Ramos (cell line): ENCODE data around the gene NARS2.
"Not testable (repeated sequence)": the region's sequence is repeated elsewhere in the genome, so short reads cannot be mapped to it uniquely, and the experiment has no call there.

Experiments used
- in situ Hi-C: fragments of 300-500 bp; cut with MboI; formaldehyde crosslinking; loops from one replicate; pipeline ENCODE4 v1.14.3; 2022; ENCODE audit warnings: low sequenced_read_pairs; ENCODE audit not compliant: unreplicated experiment

The NARS2 gene, protein sequence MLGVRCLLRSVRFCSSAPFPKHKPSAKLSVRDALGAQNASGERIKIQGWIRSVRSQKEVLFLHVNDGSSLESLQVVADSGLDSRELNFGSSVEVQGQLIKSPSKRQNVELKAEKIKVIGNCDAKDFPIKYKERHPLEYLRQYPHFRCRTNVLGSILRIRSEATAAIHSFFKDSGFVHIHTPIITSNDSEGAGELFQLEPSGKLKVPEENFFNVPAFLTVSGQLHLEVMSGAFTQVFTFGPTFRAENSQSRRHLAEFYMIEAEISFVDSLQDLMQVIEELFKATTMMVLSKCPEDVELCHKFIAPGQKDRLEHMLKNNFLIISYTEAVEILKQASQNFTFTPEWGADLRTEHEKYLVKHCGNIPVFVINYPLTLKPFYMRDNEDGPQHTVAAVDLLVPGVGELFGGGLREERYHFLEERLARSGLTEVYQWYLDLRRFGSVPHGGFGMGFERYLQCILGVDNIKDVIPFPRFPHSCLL

DNA sequence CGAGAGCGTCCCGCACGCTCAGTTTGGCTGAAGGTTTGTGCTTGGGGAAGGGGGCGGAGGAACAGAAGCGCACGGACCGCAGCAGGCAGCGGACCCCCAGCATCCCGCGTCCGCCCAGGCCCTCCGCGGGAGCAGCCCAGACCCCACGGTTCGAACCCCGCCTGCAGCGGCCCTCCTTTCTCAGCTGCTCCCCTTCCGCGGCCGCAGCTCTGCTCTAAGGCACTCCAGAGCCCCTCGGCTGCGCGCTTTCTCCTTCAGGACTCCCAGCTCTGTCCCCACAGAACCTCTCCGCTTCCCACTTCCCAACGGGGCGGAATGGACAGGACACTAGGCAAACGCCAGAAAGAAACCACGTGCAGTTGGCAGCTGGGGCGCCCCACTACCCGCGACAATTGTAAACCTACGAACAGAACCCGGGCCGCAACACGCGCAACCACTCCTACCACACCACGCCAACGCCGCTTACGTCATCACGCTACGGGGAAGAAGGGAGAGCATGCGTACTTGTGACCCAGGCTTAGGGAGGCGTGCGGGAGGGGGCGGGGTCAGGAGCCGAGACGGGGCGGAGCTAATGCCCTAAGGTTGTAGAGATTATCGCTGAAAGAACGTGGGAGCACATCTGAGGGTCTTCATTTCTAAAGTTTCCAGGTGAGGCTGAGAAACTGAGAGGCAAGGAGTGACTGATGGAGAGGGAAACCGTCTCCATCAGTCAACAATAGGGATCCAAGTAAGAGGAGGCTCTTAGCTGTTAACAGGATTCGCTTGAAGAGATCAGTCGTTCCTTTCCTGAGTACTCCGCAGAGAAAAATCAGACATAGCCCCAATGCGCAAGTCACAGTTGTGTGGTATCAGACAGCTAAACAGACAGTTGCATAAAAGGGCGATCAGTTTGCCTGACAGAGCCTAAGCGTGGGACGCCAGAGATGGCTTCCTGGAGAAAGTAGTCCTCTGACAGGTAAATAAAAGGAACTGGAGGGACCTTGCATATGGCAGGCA is at the start of gene NARS2:
Gene NARS2 (minus strand): TSS at position 479 of the 996 bp plus-strand sequence. CDS start 376 bp downstream, at position 103.
- in situ Hi-C loops, result no loop called here

GRCh38 chr11:78622666-78623065 is 48.0 kb upstream of the NARS2 start:
- in situ Hi-C loops, result no loop called here

DNA sequence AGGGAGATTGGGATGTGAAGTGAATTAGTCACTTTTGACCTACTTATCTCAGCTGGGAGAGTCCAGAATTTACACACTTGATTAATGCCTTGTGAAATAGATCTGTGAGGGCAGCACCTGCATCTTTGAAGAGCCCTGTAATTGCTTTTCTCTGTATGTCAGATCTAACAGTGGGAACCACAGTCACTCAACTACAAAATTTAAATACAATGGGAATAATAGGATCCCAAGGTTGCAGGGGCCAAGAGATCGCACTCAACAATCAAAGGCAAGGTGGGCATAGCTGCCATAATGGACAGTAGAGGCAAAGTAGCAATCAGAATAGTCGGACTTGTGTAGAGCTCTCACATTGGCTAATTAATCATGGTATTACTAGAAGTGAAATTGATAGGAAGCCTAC is 45.5 kb upstream of the NARS2 start:
- in situ Hi-C loops, result no loop called here

DNA sequence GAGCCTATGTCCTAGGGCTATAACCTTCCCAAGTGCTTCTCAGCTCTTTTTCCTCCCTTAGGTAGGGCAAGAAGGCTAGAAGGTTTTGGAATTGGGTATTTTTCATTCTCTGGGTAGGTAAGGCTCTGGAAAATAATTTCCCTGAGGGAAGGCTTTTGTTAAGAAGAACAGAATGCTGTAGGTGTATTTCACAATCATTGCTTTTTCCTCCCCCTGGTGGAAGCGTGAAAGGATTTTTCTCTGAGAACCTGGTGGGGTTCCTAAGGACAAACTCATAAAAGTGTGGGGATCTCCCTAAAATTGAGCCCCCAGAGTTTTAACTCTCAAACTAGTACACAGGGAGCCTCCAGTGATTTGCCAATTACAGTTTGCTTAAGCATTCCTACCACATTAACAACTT is 41.1 kb upstream of the NARS2 start:
- in situ Hi-C loops, result no loop called here

- in situ Hi-C loops, result no loop called here
These were observed 38.7 kb upstream of the NARS2 start for GRCh38 chr11:78613378-78613813.

- in situ Hi-C loops, result no loop called here
These were observed 38.2 kb upstream of the NARS2 start for GRCh38 chr11:78612721-78613377.

DNA sequence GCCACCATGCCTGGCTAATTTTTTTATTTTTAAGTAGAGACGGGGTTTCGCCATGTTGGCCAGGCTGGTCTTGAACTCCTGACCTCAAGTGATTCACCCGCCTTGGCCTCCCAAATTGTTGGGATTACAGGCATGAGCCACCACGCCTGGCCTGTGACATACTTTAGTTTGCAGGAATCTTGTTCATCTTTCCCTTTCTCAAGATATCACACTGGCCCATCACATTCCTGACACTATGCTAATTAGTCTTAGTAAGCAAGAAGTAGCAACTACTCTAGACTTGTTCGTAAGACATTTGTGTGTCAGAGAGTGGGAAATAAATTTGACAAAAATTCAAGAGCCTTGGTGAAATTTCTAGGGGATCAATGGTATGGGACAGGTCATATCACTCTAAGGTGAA is 34.7 kb upstream of the NARS2 start:
- in situ Hi-C loops, result not testable (repeated sequence)

- in situ Hi-C loops, result no loop called here
These were observed 33.0 kb upstream of the NARS2 start for GRCh38 chr11:78607696-78608095.

- in situ Hi-C loops, result no loop called here
These were observed 32.0 kb upstream of the NARS2 start for GRCh38 chr11:78606667-78607066.

DNA sequence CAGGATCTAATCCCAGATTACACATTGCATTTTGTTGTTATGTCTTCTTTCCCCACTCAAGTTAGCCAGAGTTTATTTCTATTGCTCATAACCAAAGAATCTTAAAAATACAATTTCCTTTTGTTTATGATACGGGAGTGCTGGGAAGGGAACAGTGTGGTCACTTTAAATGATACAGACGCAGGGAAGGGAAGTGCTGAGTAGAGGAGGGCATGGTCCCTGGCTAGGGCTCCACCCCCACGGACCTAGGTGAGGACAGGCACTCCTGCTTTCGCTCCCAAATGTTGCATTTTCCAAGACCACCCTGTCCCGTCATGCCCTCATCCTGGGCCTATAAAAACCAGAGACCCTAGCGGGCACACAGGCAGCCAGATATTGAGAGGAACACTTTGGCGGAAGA is 30.6 kb upstream of the NARS2 start:
- in situ Hi-C loops, result no loop called here

- in situ Hi-C loops, result no loop called here
These were observed 29.1 kb upstream of the NARS2 start for GRCh38 chr11:78603792-78604191.

DNA sequence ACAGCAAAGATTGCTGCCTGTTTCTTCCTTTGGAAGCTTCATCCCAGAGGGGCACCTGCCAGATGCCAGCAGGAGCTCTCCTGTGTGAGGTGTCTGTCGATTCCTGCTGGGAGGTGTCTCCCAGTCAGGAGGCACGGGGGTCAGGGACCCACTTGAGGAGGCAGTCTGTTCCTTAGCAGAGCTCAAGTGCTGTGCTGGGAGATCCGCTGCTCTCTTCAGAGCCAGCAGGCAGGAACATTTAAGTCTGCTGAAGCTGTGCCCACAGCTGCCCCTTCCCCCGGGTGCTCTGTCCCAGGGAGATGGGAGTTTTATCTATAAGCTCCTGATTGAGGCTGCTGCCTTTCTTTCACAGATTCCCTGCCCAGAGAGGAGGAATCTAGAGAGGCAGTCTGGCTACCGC is 28.1 kb upstream of the NARS2 start:
- in situ Hi-C loops, result not testable (repeated sequence)

DNA sequence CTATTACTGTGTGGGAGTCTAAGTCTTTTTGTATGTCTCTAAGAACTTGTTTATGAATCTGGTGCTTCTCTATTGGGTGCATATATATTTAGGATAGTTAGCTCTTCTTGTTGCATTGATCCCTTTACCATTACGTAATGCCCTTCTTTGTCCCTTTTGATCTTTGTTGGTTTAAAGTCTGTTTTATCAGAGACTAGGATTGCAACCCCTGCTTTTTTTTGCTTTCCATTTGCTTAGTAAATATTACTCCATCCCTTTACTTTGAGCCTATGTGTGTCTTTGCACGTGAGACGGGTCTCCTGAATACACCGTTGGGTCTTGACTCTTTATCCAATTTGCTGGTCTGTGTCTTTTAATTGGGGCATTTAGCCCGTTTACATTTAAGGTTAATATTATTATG is 26.4 kb upstream of the NARS2 start:
- in situ Hi-C loops, result not testable (repeated sequence)

DNA sequence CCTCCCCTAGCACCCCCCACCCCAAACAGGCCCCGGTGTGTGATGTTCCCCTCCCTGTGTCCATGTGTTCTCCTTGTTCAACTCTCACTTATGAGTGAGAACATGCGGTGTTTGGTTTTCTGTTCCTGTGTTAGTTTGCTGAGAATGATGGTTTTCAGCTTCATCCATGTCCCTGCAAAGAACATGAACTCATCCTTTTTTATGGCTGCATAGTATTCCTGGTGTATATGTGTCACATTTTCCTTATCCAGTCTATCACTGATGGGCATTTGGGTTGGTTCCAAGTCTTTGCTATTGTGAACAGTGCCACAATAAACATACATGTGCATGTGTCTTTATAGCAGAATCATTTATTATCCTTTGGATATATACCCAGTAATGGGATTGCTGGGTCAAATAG is 22.9 kb upstream of the NARS2 start:
- in situ Hi-C loops, result not testable (repeated sequence)

DNA sequence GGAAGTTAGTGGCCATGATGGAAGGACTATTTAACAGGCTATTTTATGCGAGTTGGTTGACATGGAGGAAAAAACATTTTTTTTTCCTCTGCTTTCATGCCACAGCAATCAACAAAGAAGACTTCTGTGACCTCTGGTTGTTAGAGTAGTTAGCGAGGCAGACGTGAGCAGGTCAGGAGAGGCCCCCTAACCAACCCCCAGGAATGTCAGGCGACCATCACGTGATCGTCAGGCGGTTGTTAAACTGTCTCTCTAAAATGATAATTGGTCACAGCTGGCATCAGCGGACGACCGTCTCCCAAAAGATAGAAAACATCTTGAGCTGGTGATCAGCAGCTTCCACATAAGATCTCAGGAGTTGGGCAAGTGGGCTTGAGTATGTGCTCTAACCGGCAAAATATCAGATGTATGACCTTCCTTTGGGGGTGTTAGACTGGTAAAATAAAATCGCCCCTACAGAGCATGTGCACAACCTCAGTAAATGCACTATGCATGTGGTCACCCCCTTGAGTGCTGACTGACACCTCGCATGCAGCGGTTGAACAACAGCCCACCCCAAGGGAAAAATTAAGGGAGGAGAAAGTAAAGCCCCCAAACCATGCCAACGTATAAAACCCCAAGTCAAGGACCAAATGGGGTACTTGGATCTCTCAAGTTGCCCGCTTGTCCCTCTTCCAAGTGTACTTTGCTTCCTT is 20.9 kb upstream of the NARS2 start:
- in situ Hi-C loops, result no loop called here

DNA sequence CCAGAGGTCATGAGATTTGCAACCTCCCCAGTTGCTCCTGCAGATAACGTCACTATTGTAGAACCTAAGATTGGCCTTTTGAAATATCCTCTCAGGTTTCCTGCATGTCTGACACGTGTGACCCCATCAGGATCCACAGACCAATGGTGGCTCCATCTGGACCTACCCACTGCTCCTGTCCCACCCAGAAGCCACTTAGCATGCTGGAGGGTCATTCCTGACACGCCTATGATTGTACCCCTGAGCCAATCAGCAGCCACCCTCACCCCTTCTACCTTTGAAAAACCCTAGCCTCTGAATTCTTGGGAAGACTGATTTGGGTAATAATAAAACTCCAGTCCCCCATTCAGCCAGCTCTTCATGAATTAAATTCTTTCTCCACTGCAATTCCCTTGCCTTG is 20.1 kb upstream of the NARS2 start:
- in situ Hi-C loops, result no loop called here

DNA sequence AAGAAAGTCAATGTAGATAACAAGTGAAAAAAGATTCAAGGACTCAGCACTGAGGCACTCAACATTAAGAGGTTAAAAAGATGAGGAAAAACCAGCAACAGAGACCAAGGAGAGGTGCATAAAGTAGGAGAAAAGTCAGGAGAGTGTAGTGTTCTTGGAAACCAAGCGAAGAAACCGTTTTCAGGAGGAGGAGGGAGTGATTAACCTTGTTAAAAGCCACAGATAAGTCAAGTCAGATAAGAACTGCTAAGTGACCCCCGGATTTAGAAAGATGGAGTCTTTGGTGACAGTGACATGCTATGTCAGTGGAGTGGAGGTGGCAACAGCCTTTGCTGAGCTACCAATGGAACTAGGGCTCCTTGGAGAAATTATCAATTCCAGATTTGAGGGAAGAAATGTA is 13.9 kb upstream of the NARS2 start:
- in situ Hi-C loops, result no loop called here

GRCh38 chr11:78587446-78587845 is 12.8 kb upstream of the NARS2 start:
- in situ Hi-C loops, result no loop called here

GRCh38 chr11:78586452-78587046 is 11.9 kb upstream of the NARS2 start:
- in situ Hi-C loops, result no loop called here
